ENCODE results near the gene AARSD1. TPM values are rescaled to one million over a fixed set of nuclear protein-coding genes. Genes with fewer than 3 reads are reported as not detected.

Gene AARSD1
- polyA plus RNA-seq, 1 of the 3 experiments (the other 2 are of a cell fraction), result 52.0 TPM

- Histone ChIP-seq H3K27ac (ENCODE audit: low read depth in 2 of 2, low read length in 1 of 2) (no peak overlapping the region), H3K79me2 (ENCODE audit: insufficient read depth) (no peaks in the 10 kb centered on the region), H4K20me1 (ENCODE audit: insufficient read depth) (no peaks in the 10 kb centered on the region), H3K4me1 (ENCODE audit: control insufficient read depth in 1 of 2, insufficient read depth in 2 of 2, low read depth in 1 of 2, low read length in 1 of 2) (no peaks in the 10 kb centered on the region), H3F3A (replicated peaks; ENCODE audit: insufficient read depth) (no peaks in the 10 kb centered on the region), H3K9ac (no peak overlapping the region), H3K9me2 (no peaks in the 10 kb centered on the region), H3K4me2 (no peak overlapping the region), H3K36me3 (replicated peaks in 1 of 2; ENCODE audit: control insufficient read depth in 1 of 2, insufficient read depth in 2 of 2, low read length in 1 of 2) (no peaks in the 10 kb centered on the region), H3K9me3 (no peaks in the 10 kb centered on the region), H3K27me3 (ENCODE audit: insufficient read depth) (peaks cover 63% of the 10 kb centered on the region), H2AFZ (ENCODE audit: low read depth) (no peak overlapping the region), H3K4me3 (ENCODE audit: low read depth in 2 of 2, low read length in 1 of 2) (no peak overlapping the region)
- CTCF ChIA-PET, result interaction anchor here (1.4 kb wide), 1 partner anchor 39 kb away, joined by 3 read pairs; no protein-coding TSS in a partner anchor
- WGBS (ENCODE audit: low lambda C conversion rate), result 18% methylated on average over 7 of the region's 7 CpGs
- no peak for DNase-seq
- POLR2A ChIA-PET, result no interaction called here
- TF ChIP-seq NFIC (IDR thresholded peaks at IDR 0.05; ENCODE audit: borderline replicate concordance), result no peak
- no peak for TF ChIP-seq IRF3 (IDR thresholded peaks at IDR 0.05; ENCODE audit: low read depth, low read length)
- TF ChIP-seq, protein P1, sequence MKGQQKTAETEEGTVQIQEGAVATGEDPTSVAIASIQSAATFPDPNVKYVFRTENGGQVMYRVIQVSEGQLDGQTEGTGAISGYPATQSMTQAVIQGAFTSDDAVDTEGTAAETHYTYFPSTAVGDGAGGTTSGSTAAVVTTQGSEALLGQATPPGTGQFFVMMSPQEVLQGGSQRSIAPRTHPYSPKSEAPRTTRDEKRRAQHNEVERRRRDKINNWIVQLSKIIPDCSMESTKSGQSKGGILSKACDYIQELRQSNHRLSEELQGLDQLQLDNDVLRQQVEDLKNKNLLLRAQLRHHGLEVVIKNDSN (IDR thresholded peaks at IDR 0.05; ENCODE audit: borderline replicate concordance, low read depth), result no peak
- TF ChIP-seq USF2 (IDR thresholded peaks at IDR 0.05; ENCODE audit: borderline replicate concordance, low read depth, low read length), result no peak
- no peak for TF ChIP-seq SIN3A (IDR thresholded peaks at IDR 0.05; ENCODE audit: borderline replicate concordance, low read depth, low read length)
Measured at GRCh38 chr17:42908872-42909700, 55.2 kb downstream of the AARSD1 start.

DNA sequence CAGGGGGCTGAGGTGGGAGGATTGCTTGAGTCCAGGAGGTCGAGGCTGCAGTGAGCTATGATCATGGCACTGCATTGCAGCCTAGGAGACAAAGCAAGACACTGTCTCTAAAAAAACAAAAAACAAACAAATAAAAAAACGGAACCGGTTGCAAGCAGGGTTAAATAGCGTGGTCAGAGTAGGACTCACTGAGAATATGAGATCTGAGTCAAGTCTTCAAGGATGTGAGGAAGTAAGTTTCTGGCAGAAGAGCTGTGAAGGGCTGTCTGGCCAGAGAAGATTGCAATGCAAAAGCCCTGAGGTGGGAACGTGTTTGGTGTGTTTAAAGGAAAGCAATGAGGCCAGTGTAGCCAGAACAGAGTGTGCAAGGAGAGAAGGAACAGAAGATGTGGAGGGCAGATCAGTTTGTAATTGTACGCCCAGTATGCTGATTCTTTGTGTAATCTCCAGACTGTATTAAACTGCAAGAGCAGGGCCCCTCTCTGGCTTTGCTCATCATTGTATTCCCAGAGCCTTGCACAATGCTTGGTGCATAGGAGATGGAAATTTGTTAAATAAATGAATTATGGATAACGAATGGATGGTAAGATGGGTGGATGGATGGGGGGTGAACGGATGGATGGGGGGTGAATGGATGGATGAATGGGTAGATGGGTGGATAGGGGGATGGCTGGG is 57.3 kb downstream of the AARSD1 start:
- Histone ChIP-seq H2AFZ (ENCODE audit: low read depth) (no peak overlapping the region), H3K36me3 (replicated peaks in 1 of 2; ENCODE audit: control insufficient read depth in 1 of 2, insufficient read depth in 2 of 2, low read length in 1 of 2) (no peaks in the 10 kb centered on the region), H3K4me3 (ENCODE audit: low read depth in 2 of 2, low read length in 1 of 2) (no peak overlapping the region), H3K4me1 (ENCODE audit: control insufficient read depth in 1 of 2, insufficient read depth in 2 of 2, low read depth in 1 of 2, low read length in 1 of 2) (no peaks in the 10 kb centered on the region), H3F3A (replicated peaks; ENCODE audit: insufficient read depth) (no peaks in the 10 kb centered on the region), H3K9me3 (no peaks in the 10 kb centered on the region), H3K9ac (no peak overlapping the region), H3K27ac (ENCODE audit: low read depth in 2 of 2, low read length in 1 of 2) (no peak overlapping the region), H3K79me2 (ENCODE audit: insufficient read depth) (no peaks in the 10 kb centered on the region), H4K20me1 (ENCODE audit: insufficient read depth) (no peaks in the 10 kb centered on the region), H3K9me2 (no peaks in the 10 kb centered on the region), H3K27me3 (ENCODE audit: insufficient read depth) (peaks cover 58% of the 10 kb centered on the region), H3K4me2 (no peak overlapping the region)
- CTCF ChIA-PET, result no interaction called here
- DNase-seq, result no peak
- no peak for TF ChIP-seq SIN3A (IDR thresholded peaks at IDR 0.05; ENCODE audit: borderline replicate concordance, low read depth, low read length)
- no peak for TF ChIP-seq CHD2 (IDR thresholded peaks at IDR 0.05; ENCODE audit: low read length, partially characterized antibody)
- TF ChIP-seq GATA2 (CRISPR knock-in tag; IDR thresholded peaks at IDR 0.05), result no peak
- TF ChIP-seq, protein P2, sequence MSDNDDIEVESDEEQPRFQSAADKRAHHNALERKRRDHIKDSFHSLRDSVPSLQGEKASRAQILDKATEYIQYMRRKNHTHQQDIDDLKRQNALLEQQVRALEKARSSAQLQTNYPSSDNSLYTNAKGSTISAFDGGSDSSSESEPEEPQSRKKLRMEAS (IDR thresholded peaks at IDR 0.05; ENCODE audit: low read depth), result no peak
- no peak for TF ChIP-seq NRF1 (IDR thresholded peaks at IDR 0.05; ENCODE audit: low read depth, low read length)
- TF ChIP-seq TAF1 (IDR thresholded peaks at IDR 0.05; ENCODE audit: borderline replicate concordance, low read depth, low read length), result no peak
- TF ChIP-seq ZBTB33 (IDR thresholded peaks at IDR 0.05; ENCODE audit: borderline replicate concordance, low read depth), result no peak
- TF ChIP-seq MEF2A (IDR thresholded peaks at IDR 0.05; ENCODE audit: borderline replicate concordance, low read depth), result no peak
- TF ChIP-seq, protein P3, sequence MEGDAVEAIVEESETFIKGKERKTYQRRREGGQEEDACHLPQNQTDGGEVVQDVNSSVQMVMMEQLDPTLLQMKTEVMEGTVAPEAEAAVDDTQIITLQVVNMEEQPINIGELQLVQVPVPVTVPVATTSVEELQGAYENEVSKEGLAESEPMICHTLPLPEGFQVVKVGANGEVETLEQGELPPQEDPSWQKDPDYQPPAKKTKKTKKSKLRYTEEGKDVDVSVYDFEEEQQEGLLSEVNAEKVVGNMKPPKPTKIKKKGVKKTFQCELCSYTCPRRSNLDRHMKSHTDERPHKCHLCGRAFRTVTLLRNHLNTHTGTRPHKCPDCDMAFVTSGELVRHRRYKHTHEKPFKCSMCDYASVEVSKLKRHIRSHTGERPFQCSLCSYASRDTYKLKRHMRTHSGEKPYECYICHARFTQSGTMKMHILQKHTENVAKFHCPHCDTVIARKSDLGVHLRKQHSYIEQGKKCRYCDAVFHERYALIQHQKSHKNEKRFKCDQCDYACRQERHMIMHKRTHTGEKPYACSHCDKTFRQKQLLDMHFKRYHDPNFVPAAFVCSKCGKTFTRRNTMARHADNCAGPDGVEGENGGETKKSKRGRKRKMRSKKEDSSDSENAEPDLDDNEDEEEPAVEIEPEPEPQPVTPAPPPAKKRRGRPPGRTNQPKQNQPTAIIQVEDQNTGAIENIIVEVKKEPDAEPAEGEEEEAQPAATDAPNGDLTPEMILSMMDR (IDR thresholded peaks at IDR 0.05), result no peak
- TF ChIP-seq MXI1 (IDR thresholded peaks at IDR 0.05; ENCODE audit: low read depth, low read length), result no peak
- no peak for TF ChIP-seq USF2 (IDR thresholded peaks at IDR 0.05; ENCODE audit: borderline replicate concordance, low read depth, low read length)
- no peak for TF ChIP-seq TEAD4 (IDR thresholded peaks at IDR 0.05; ENCODE audit: borderline replicate concordance, insufficient read depth)
- TF ChIP-seq YY1 (IDR thresholded peaks at IDR 0.05; ENCODE audit: low read depth), result no peak
- POLR2A ChIA-PET, result no interaction called here
- 31% methylated on average over 8 of the region's 8 CpGs for WGBS (ENCODE audit: low lambda C conversion rate)
